Mononuclear cell (primary cell): ENCODE measurements around the gene CTNNA2. TPM values are rescaled to one million over a fixed set of nuclear protein-coding genes. Genes with fewer than 3 reads are reported as not detected.

Source experiments
- H3K27me3 ChIP-seq: 2 replicates; pipeline ENCODE4 v1.6.0; 2011; ENCODE audit warnings: low read length, control low read depth; ENCODE audit not compliant: insufficient read depth
- H3K4me1 ChIP-seq: 2 replicates; pipeline ENCODE4 v1.5.1; 2011; ENCODE audit warnings: mild to moderate bottlenecking, low read length, control low read depth; ENCODE audit not compliant: insufficient read depth
- H3K4me3 ChIP-seq: 2 replicates; pipeline ENCODE4 v1.5.1; 2011; ENCODE audit warnings: mild to moderate bottlenecking, low read length, moderate library complexity
- H3K9me3 ChIP-seq: 2 replicates; pipeline ENCODE4 v1.5.1; 2011; ENCODE audit warnings: low read depth, mild to moderate bottlenecking, control low read depth, low read length
- total RNA-seq: library from RNA; depleted of rRNA; stranded (reverse); fragments of >200 nt; gene quantifications from one replicate; pipeline ENCODE4 v1.2.3, GENCODE V29; 2012

CTNNA2 gene
- total RNA-seq, 1 donor, result not detected

- Histone ChIP-seq H3K4me1 (no peaks in the 10 kb centered on the region), H3K9me3 (no peaks in the 10 kb centered on the region), H3K4me3 (no peak overlapping the region), H3K27me3 (no peaks in the 10 kb centered on the region)
Measured at GRCh38 chr2:80579756-80580155, 1066.9 kb downstream of the CTNNA2 start.

GRCh38 chr2:80591233-80591632, 1078.4 kb downstream of the CTNNA2 start:
- H3K4me1 ChIP-seq, result no peaks in the 10 kb centered on the region
- H3K9me3 ChIP-seq, result no peaks in the 10 kb centered on the region
- H3K4me3 ChIP-seq, result no peak overlapping the region
- H3K27me3 ChIP-seq, result no peaks in the 10 kb centered on the region

GRCh38 chr2:80592106-80592505, 1079.3 kb downstream of the CTNNA2 start:
- H3K9me3 ChIP-seq, result no peaks in the 10 kb centered on the region
- H3K27me3 ChIP-seq, result no peaks in the 10 kb centered on the region
- no peak overlapping the region for H3K4me3 ChIP-seq
- H3K4me1 ChIP-seq, result no peaks in the 10 kb centered on the region

GRCh38 chr2:80610108-80610507, 1097.3 kb downstream of the CTNNA2 start:
- Histone ChIP-seq H3K4me3 (no peak overlapping the region), H3K27me3 (no peaks in the 10 kb centered on the region)

GRCh38 chr2:80621656-80622055, 1108.8 kb downstream of the CTNNA2 start:
- H3K9me3 ChIP-seq, result no peaks in the 10 kb centered on the region
- no peaks in the 10 kb centered on the region for H3K27me3 ChIP-seq
- no peaks in the 10 kb centered on the region for H3K4me1 ChIP-seq
- no peak overlapping the region for H3K4me3 ChIP-seq

More at GRCh38 chr2:80610108-80610507, 1097.3 kb downstream of the CTNNA2 start:
- Histone ChIP-seq H3K9me3 (no peaks in the 10 kb centered on the region), H3K4me1 (no peaks in the 10 kb centered on the region)

GRCh38 chr2:80624062-80624461, 1111.2 kb downstream of the CTNNA2 start:
- Histone ChIP-seq H3K4me3 (no peak overlapping the region), H3K27me3 (no peaks in the 10 kb centered on the region), H3K4me1 (no peaks in the 10 kb centered on the region), H3K9me3 (peaks cover 5% of the 10 kb centered on the region)

- Histone ChIP-seq H3K4me1 (no peaks in the 10 kb centered on the region), H3K4me3 (no peak overlapping the region), H3K9me3 (no peaks in the 10 kb centered on the region), H3K27me3 (no peaks in the 10 kb centered on the region)
Measured at GRCh38 chr2:80634590-80634989, 1121.7 kb downstream of the CTNNA2 start.

GRCh38 chr2:80638783-80639182, 1125.9 kb downstream of the CTNNA2 start:
- no peaks in the 10 kb centered on the region for H3K27me3 ChIP-seq
- H3K9me3 ChIP-seq, result no peaks in the 10 kb centered on the region
- no peaks in the 10 kb centered on the region for H3K4me1 ChIP-seq
- no peak overlapping the region for H3K4me3 ChIP-seq

- Histone ChIP-seq H3K4me1 (no peaks in the 10 kb centered on the region), H3K9me3 (no peaks in the 10 kb centered on the region), H3K27me3 (no peaks in the 10 kb centered on the region), H3K4me3 (no peak overlapping the region)
Measured at GRCh38 chr2:80642465-80642864, 1129.6 kb downstream of the CTNNA2 start.

- Histone ChIP-seq H3K4me1 (no peaks in the 10 kb centered on the region), H3K4me3 (no peak overlapping the region), H3K27me3 (no peaks in the 10 kb centered on the region), H3K9me3 (no peaks in the 10 kb centered on the region)
Measured at GRCh38 chr2:80643598-80643997, 1130.7 kb downstream of the CTNNA2 start.

GRCh38 chr2:80651435-80651834, 1138.6 kb downstream of the CTNNA2 start:
- H3K4me3 ChIP-seq, result no peak overlapping the region
- H3K27me3 ChIP-seq, result no peaks in the 10 kb centered on the region
- H3K9me3 ChIP-seq, result peaks cover 20% of the 10 kb centered on the region
- no peaks in the 10 kb centered on the region for H3K4me1 ChIP-seq

- Histone ChIP-seq H3K4me3 (no peak overlapping the region), H3K4me1 (no peaks in the 10 kb centered on the region), H3K27me3 (no peaks in the 10 kb centered on the region), H3K9me3 (peaks cover 20% of the 10 kb centered on the region)
Measured at GRCh38 chr2:80655265-80655664, 1142.4 kb downstream of the CTNNA2 start.

GRCh38 chr2:80670763-80671162, 1157.9 kb downstream of the CTNNA2 start:
- Histone ChIP-seq H3K27me3 (no peaks in the 10 kb centered on the region), H3K4me1 (no peaks in the 10 kb centered on the region), H3K9me3 (no peaks in the 10 kb centered on the region), H3K4me3 (no peak overlapping the region)

GRCh38 chr2:80687524-80687923, 1174.7 kb downstream of the CTNNA2 start:
- Histone ChIP-seq H3K4me3 (no peak overlapping the region), H3K4me1 (no peaks in the 10 kb centered on the region), H3K9me3 (no peaks in the 10 kb centered on the region), H3K27me3 (no peaks in the 10 kb centered on the region)

- no peaks in the 10 kb centered on the region for H3K4me1 ChIP-seq
- no peaks in the 10 kb centered on the region for H3K27me3 ChIP-seq
- H3K9me3 ChIP-seq, result no peaks in the 10 kb centered on the region
- no peak overlapping the region for H3K4me3 ChIP-seq
Measured at GRCh38 chr2:80689106-80689505, 1176.3 kb downstream of the CTNNA2 start.
